HUES6 (cell line): ENCODE measurements around the gene S100A14.

Experiments used
- H3K27ac ChIP-seq: 2 replicates; pipeline ENCODE4 v1.7.0; 2013; ENCODE audit warnings: low read depth, mild to moderate bottlenecking, low read length, inconsistent platforms
- H3K27me3 ChIP-seq: 2 replicates; pipeline ENCODE4 v1.6.1; 2013; ENCODE audit warnings: low read length; ENCODE audit not compliant: control insufficient read depth, insufficient read depth
- H3K36me3 ChIP-seq: 2 replicates; pipeline ENCODE4 v1.6.1; 2013; ENCODE audit warnings: low read length; ENCODE audit not compliant: control insufficient read depth, insufficient read depth
- H3K4me1 ChIP-seq: 2 replicates; pipeline ENCODE4 v1.6.1; 2013; ENCODE audit warnings: low read length; ENCODE audit not compliant: control insufficient read depth, insufficient read depth
- H3K4me3 ChIP-seq: 2 replicates; pipeline ENCODE4 v1.5.1; 2013; ENCODE audit warnings: low read depth, low read length
- H3K9ac ChIP-seq: one replicate; pipeline ENCODE4 v1.6.1; 2013; ENCODE audit warnings: mild to moderate bottlenecking, low read length
- H3K9me3 ChIP-seq: 2 replicates; pipeline ENCODE4 v1.6.1; 2013; ENCODE audit warnings: low read depth, low read length; ENCODE audit not compliant: control insufficient read depth, insufficient read depth

S100A14 gene

GRCh38 chr1:153572569-153573015, 43.5 kb downstream of the S100A14 start:
- Histone ChIP-seq H3K27ac (no peak overlapping the region), H3K27me3 (no peaks in the 10 kb centered on the region), H3K4me1 (peaks cover 14% of the 10 kb centered on the region), H3K9me3 (peaks cover 5% of the 10 kb centered on the region), H3K36me3 (no peaks in the 10 kb centered on the region), H3K4me3 (no peak overlapping the region), H3K9ac (no peak overlapping the region)

- Histone ChIP-seq H3K27ac (no peak overlapping the region), H3K27me3 (no peaks in the 10 kb centered on the region), H3K4me1 (peaks cover 21% of the 10 kb centered on the region), H3K4me3 (no peak overlapping the region), H3K36me3 (no peaks in the 10 kb centered on the region), H3K9me3 (peaks cover 5% of the 10 kb centered on the region), H3K9ac (no peak overlapping the region)
Measured at GRCh38 chr1:153571706-153572105, 44.4 kb downstream of the S100A14 start.

- H3K27me3 ChIP-seq, result no peaks in the 10 kb centered on the region
- H3K9me3 ChIP-seq, result peaks cover 5% of the 10 kb centered on the region
- no peak overlapping the region for H3K9ac ChIP-seq
- no peaks in the 10 kb centered on the region for H3K36me3 ChIP-seq
- H3K4me3 ChIP-seq, result no peak overlapping the region
- no peak overlapping the region for H3K27ac ChIP-seq
- H3K4me1 ChIP-seq, result peaks cover 28% of the 10 kb centered on the region
Measured at GRCh38 chr1:153570874-153571273, 45.3 kb downstream of the S100A14 start.

GRCh38 chr1:153569465-153569864, 46.7 kb downstream of the S100A14 start:
- Histone ChIP-seq H3K27ac (no peak overlapping the region), H3K27me3 (no peaks in the 10 kb centered on the region), H3K9ac (no peak overlapping the region), H3K9me3 (peaks cover 5% of the 10 kb centered on the region), H3K4me3 (no peak overlapping the region), H3K36me3 (no peaks in the 10 kb centered on the region), H3K4me1 (peaks cover 36% of the 10 kb centered on the region)

GRCh38 chr1:153568367-153569099, 47.6 kb downstream of the S100A14 start:
- no peaks in the 10 kb centered on the region for H3K36me3 ChIP-seq
- H3K4me1 ChIP-seq, result peaks cover 43% of the 10 kb centered on the region
- peak overlapping the region; percentile 42 for H3K4me3 ChIP-seq
- peak overlapping the region; percentile 75 for H3K9ac ChIP-seq
- H3K27me3 ChIP-seq, result no peaks in the 10 kb centered on the region
- peaks cover 2% of the 10 kb centered on the region; the same call in 1 of the 2 replicates for H3K9me3 ChIP-seq
- peak overlapping the region; percentile 38; the same call in 1 of the 2 replicates for H3K27ac ChIP-seq

GRCh38 chr1:153567621-153568366, 48.3 kb downstream of the S100A14 start:
- Histone ChIP-seq H3K4me1 (peaks cover 44% of the 10 kb centered on the region), H3K27ac (peak overlapping the region; percentile 38; the same call in 1 of the 2 replicates), H3K27me3 (no peaks in the 10 kb centered on the region), H3K9me3 (no peaks in the 10 kb centered on the region), H3K9ac (peak overlapping the region; percentile 75), H3K36me3 (no peaks in the 10 kb centered on the region), H3K4me3 (peak overlapping the region; percentile 42)

GRCh38 chr1:153566414-153567371, 49.4 kb downstream of the S100A14 start:
- H3K27me3 ChIP-seq, result no peaks in the 10 kb centered on the region
- H3K4me1 ChIP-seq, result peaks cover 44% of the 10 kb centered on the region
- H3K4me3 ChIP-seq, result peak overlapping the region; percentile 28; the same call in 1 of the 2 replicates
- no peaks in the 10 kb centered on the region for H3K36me3 ChIP-seq
- peak overlapping the region; percentile 89 for H3K9ac ChIP-seq
- H3K27ac ChIP-seq, result peak overlapping the region; percentile 80; the same call in 1 of the 2 replicates
- no peaks in the 10 kb centered on the region for H3K9me3 ChIP-seq

- peak within 1 kb of the TSS; percentile 28; the same call in 1 of the 2 replicates for H3K4me3 ChIP-seq
- H3K9me3 ChIP-seq, result no peaks in the 10 kb centered on the region
- peak within 1 kb of the TSS; percentile 89 for H3K9ac ChIP-seq
Measured at GRCh38 chr1:153565529-153566374, 50.4 kb downstream of the S100A14 start, which contains the start of gene S100A2. Gene S100A2, minus strand, starts transcription at chr1:153565844. Its CDS starts 1,967 bp downstream, at chr1:153563877.

More at GRCh38 chr1:153565529-153566374, 50.4 kb downstream of the S100A14 start, which contains the start of gene S100A2:
- H3K27ac ChIP-seq, result peak within 1 kb of the TSS; percentile 80; the same call in 1 of the 2 replicates
- H3K4me1 ChIP-seq, result peaks cover 44% of the 10 kb centered on the region
- no peaks in the 10 kb centered on the region for H3K27me3 ChIP-seq
- H3K36me3 ChIP-seq, result no peaks in the 10 kb centered on the region
